ENCODE results near the gene UBE2QL1.

UBE2QL1 gene

GRCh38 chr5:6517510-6517909, 68.9 kb downstream of the UBE2QL1 start:
- TF ChIP-seq GLIS3 (CRISPR knock-in tag; IDR thresholded peaks at IDR 0.05) (no peak), ARNTL (CRISPR knock-in tag; IDR thresholded peaks at IDR 0.05; ENCODE audit: borderline replicate concordance, low read depth) (no peak), TOX (CRISPR knock-in tag; IDR thresholded peaks at IDR 0.05; ENCODE audit: borderline replicate concordance) (no peak), ZNF565 (CRISPR knock-in tag; conservative IDR thresholded peaks at IDR 0.05; ENCODE audit: low read depth) (no peak), TCF4 (CRISPR knock-in tag; IDR thresholded peaks at IDR 0.05; ENCODE audit: borderline replicate concordance) (no peak), BACH2 (CRISPR knock-in tag; IDR thresholded peaks at IDR 0.05; ENCODE audit: borderline replicate concordance) (no peak), ZFP3 (CRISPR knock-in tag; IDR thresholded peaks at IDR 0.05) (no peak), RARB (CRISPR knock-in tag; IDR thresholded peaks at IDR 0.05) (no peak), ESRRG (CRISPR knock-in tag; IDR thresholded peaks at IDR 0.05) (no peak), ZNF8 (CRISPR knock-in tag; IDR thresholded peaks at IDR 0.05) (no peak), CSDC2 (CRISPR knock-in tag; IDR thresholded peaks at IDR 0.05) (no peak), PATZ1 (CRISPR knock-in tag; IDR thresholded peaks at IDR 0.05; ENCODE audit: borderline replicate concordance) (no peak), ZNF70 (CRISPR knock-in tag; IDR thresholded peaks at IDR 0.05) (no peak)
- TF ChIP-seq, protein P1, sequence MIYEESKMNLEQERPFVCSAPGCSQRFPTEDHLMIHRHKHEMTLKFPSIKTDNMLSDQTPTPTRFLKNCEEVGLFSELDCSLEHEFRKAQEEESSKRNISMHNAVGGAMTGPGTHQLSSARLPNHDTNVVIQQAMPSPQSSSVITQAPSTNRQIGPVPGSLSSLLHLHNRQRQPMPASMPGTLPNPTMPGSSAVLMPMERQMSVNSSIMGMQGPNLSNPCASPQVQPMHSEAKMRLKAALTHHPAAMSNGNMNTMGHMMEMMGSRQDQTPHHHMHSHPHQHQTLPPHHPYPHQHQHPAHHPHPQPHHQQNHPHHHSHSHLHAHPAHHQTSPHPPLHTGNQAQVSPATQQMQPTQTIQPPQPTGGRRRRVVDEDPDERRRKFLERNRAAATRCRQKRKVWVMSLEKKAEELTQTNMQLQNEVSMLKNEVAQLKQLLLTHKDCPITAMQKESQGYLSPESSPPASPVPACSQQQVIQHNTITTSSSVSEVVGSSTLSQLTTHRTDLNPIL (CRISPR knock-in tag; IDR thresholded peaks at IDR 0.05; ENCODE audit: low read depth), result no peak
- ATAC-seq, result no peak

DNA sequence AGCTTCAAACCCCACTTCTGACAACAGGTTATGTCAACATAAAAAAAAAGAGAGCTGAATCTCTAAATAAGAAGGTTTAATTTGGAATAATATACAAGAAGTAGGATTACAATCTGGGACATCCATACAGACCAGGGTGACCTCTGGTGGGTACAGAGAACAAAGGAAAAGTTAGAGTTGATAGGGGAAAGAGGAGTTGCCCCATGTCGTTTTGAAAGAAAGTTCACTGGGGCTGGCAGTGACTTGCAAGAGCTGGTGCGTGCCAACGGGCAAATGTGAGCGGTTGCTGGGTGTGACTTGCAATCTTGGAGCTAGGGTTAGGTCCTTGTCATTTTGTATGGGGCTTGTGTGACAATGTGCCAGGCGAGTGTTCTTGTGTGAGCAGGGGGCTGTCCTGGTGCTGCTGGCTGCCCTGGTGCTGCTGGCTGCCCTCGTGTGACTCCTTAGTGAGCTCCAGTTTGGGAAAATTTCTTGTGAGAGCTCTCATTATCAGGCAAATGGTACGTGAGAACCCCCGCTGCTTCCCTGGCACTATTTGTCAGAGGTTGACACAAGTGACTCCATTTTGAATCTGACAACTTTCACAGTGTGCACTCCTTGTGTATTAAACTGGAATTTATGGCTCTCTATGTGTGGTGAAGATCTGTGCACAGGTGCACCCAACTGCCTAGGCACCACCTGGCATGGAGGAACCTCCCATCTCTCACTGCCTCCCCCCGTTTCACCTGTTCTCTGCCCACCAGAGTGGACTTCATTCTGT, 69.8 kb downstream of the UBE2QL1 start:
- no peak for TF ChIP-seq TOX (CRISPR knock-in tag; IDR thresholded peaks at IDR 0.05; ENCODE audit: borderline replicate concordance)
- TF ChIP-seq PPARA (CRISPR knock-in tag; IDR thresholded peaks at IDR 0.05; ENCODE audit: borderline replicate concordance), result no peak
- TF ChIP-seq ARNTL (CRISPR knock-in tag; IDR thresholded peaks at IDR 0.05; ENCODE audit: borderline replicate concordance, low read depth), result no peak
- TF ChIP-seq ESRRG (CRISPR knock-in tag; IDR thresholded peaks at IDR 0.05), result no peak
- TF ChIP-seq CSRNP3 (CRISPR knock-in tag; IDR thresholded peaks at IDR 0.05), result no peak
- no peak for TF ChIP-seq TCF4 (CRISPR knock-in tag; IDR thresholded peaks at IDR 0.05; ENCODE audit: borderline replicate concordance)
- TF ChIP-seq OSR1 (CRISPR knock-in tag; IDR thresholded peaks at IDR 0.05), result no peak
- TF ChIP-seq SNAI2 (CRISPR knock-in tag; IDR thresholded peaks at IDR 0.05), result no peak
- no peak for TF ChIP-seq BACH2 (CRISPR knock-in tag; IDR thresholded peaks at IDR 0.05; ENCODE audit: borderline replicate concordance)
- TF ChIP-seq ISL1 (CRISPR knock-in tag; IDR thresholded peaks at IDR 0.05), result no peak
- no peak for TF ChIP-seq PATZ1 (CRISPR knock-in tag; IDR thresholded peaks at IDR 0.05; ENCODE audit: borderline replicate concordance)
- no peak for TF ChIP-seq ZNF8 (CRISPR knock-in tag; IDR thresholded peaks at IDR 0.05)
- TF ChIP-seq TSHZ2 (CRISPR knock-in tag; IDR thresholded peaks at IDR 0.05), result no peak
- TF ChIP-seq ZNF70 (CRISPR knock-in tag; IDR thresholded peaks at IDR 0.05), result no peak
- TF ChIP-seq POU6F1 (CRISPR knock-in tag; IDR thresholded peaks at IDR 0.05; ENCODE audit: borderline replicate concordance, low read depth), result no peak
- TF ChIP-seq ZFP3 (CRISPR knock-in tag; IDR thresholded peaks at IDR 0.05), result no peak
- TF ChIP-seq, protein P1 (CRISPR knock-in tag; IDR thresholded peaks at IDR 0.05; ENCODE audit: low read depth), result no peak
- TF ChIP-seq RARB (CRISPR knock-in tag; IDR thresholded peaks at IDR 0.05), result no peak
- no peak for TF ChIP-seq ZC3H10 (CRISPR knock-in tag; IDR thresholded peaks at IDR 0.05)
- ATAC-seq, result no peak
